A673 (cell line): Measurements from ENCODE around the gene CKM.

Experiments used
- CTCF ChIP-seq: fragments of 300-800, 200-600 bp; sonication (generic); conservative IDR thresholded peaks from 2 replicates; pipeline ENCODE4 v1.5.1; 2017; ENCODE audit warnings: low read depth, mild to moderate bottlenecking, antibody characterized with exemption, low read length, moderate library complexity, mixed read lengths
- EZH2 ChIP-seq: fragments of 200-600 bp; sonication (generic); IDR thresholded peaks from 2 replicates; pipeline ENCODE4 v1.6.1; 2017; ENCODE audit warnings: borderline replicate concordance, low read depth, mild to moderate bottlenecking, mixed read lengths, antibody characterized with exemption, low read length; ENCODE audit not compliant: poor library complexity, severe bottlenecking

GRCh38 chr19:45306040-45306439 lies 16.6 kb downstream of the CKM start:
- TF ChIP-seq CTCF = no peak
- TF ChIP-seq EZH2 = no peak
